Measurements from ENCODE around the gene PCDHGA6. TPM values are rescaled to one million over a fixed set of nuclear protein-coding genes. Genes with fewer than 3 reads are reported as not detected.
"Not testable (repeated sequence)": the region's sequence is repeated elsewhere in the genome, so short reads cannot be mapped to it uniquely, and the experiment has no call there.

The PCDHGA6 gene
- polyA plus RNA-seq, 1 of the 3 experiments (the other 2 are of a cell fraction) = 1.4 TPM

GRCh38 chr5:141412854-141413539 lies 39.3 kb downstream of the PCDHGA6 start, which contains the start of gene PCDHGA10:
PCDHGA10 (plus strand) TSS chr5:141412987; CDS start chr5:141413176, 189 bp downstream.
- ChIA-PET CTCF (interaction anchor here (0.9 to 2.5 kb wide), 5 partner anchors 105 to 328 kb away, joined by 3 to 11 read pairs (median 4); no protein-coding TSS in a partner anchor), POLR2A (no interaction called here)
- Histone ChIP-seq H3K4me1 (ENCODE audit: control insufficient read depth in 1 of 2, insufficient read depth in 2 of 2, low read depth in 1 of 2, low read length in 1 of 2) (no peaks in the 10 kb centered on the region), H3K9ac (no peak within 1 kb of the TSS), H3K27me3 (ENCODE audit: insufficient read depth) (no peaks in the 10 kb centered on the region), H3K36me3 (replicated peaks in 1 of 2; ENCODE audit: control insufficient read depth in 1 of 2, insufficient read depth in 2 of 2, low read length in 1 of 2) (no peaks in the 10 kb centered on the region), H3K27ac (ENCODE audit: low read depth in 2 of 2, low read length in 1 of 2) (no peak within 1 kb of the TSS), H3F3A (replicated peaks; ENCODE audit: insufficient read depth) (peaks cover 4% of the 10 kb centered on the region), H3K4me3 (ENCODE audit: low read depth in 2 of 2, low read length in 1 of 2) (peak within 1 kb of the TSS; percentile 22 to 28; a peak in 3 of 4 replicates), H4K20me1 (ENCODE audit: insufficient read depth) (no peaks in the 10 kb centered on the region), H3K9me3 (no peaks in the 10 kb centered on the region), H3K79me2 (ENCODE audit: insufficient read depth) (no peaks in the 10 kb centered on the region), H3K4me2 (no peak within 1 kb of the TSS), H3K9me2 (no peaks in the 10 kb centered on the region), H2AFZ (ENCODE audit: low read depth) (no peak within 1 kb of the TSS)
- DNase-seq = no peak
- TF ChIP-seq GABPA (IDR thresholded peaks at IDR 0.05; ENCODE audit: low read depth) (no peak), SMC3 (IDR thresholded peaks at IDR 0.05; ENCODE audit: low read depth, low read length) (peak; percentile 26; the same call in 1 of the 2 replicates), RFX5 (IDR thresholded peaks at IDR 0.05; ENCODE audit: low read length) (no peak), RAD21 (IDR thresholded peaks at IDR 0.05; ENCODE audit: low read length) (peak; percentile 47), EZH2phosphoT487 (IDR thresholded peaks at IDR 0.05; ENCODE audit: borderline replicate concordance, low read depth) (no peak), CTCF (IDR thresholded peaks at IDR 0.05) (peak; percentile 54)
- WGBS (ENCODE audit: low lambda C conversion rate) = 85% methylated on average over 31 of the region's 31 CpGs

- ChIA-PET POLR2A (no interaction called here), CTCF (interaction anchor here (0.9 to 2.5 kb wide), 5 partner anchors 11 to 329 kb away, joined by 3 to 11 read pairs (median 4); no protein-coding TSS in a partner anchor)
- H3K36me3 ChIP-seq (replicated peaks in 1 of 2; ENCODE audit: control insufficient read depth in 1 of 2, insufficient read depth in 2 of 2, low read length in 1 of 2) = no peaks in the 10 kb centered on the region
- DNase-seq = no peak
- WGBS (ENCODE audit: low lambda C conversion rate) = 92% methylated on average over 23 of the region's 25 CpGs
- no peaks in the 10 kb centered on the region for H3K79me2 ChIP-seq (ENCODE audit: insufficient read depth)
- no peak overlapping the region; a peak in 2 of 4 replicates for H3K4me3 ChIP-seq (ENCODE audit: low read depth in 2 of 2, low read length in 1 of 2)
- H3F3A ChIP-seq (replicated peaks; ENCODE audit: insufficient read depth) = peaks cover 4% of the 10 kb centered on the region
- H4K20me1 ChIP-seq (ENCODE audit: insufficient read depth) = no peaks in the 10 kb centered on the region
- H3K9me2 ChIP-seq = no peaks in the 10 kb centered on the region
- H3K9me3 ChIP-seq = no peaks in the 10 kb centered on the region
- no peak overlapping the region for H3K27ac ChIP-seq (ENCODE audit: low read depth in 2 of 2, low read length in 1 of 2)
- no peak overlapping the region for H3K9ac ChIP-seq
- no peaks in the 10 kb centered on the region; a peak in 1 of 4 replicates for H3K4me1 ChIP-seq (ENCODE audit: control insufficient read depth in 1 of 2, insufficient read depth in 2 of 2, low read depth in 1 of 2, low read length in 1 of 2)
- no peaks in the 10 kb centered on the region for H3K27me3 ChIP-seq (ENCODE audit: insufficient read depth)
- TF ChIP-seq TEAD4 (IDR thresholded peaks at IDR 0.05; ENCODE audit: borderline replicate concordance, insufficient read depth) = no peak
- H2AFZ ChIP-seq (ENCODE audit: low read depth) = no peak overlapping the region
- H3K4me2 ChIP-seq = no peak overlapping the region
Observed at GRCh38 chr5:141413540-141414069, 39.9 kb downstream of the PCDHGA6 start.

GRCh38 chr5:141414548-141415274 lies 41.0 kb downstream of the PCDHGA6 start:
- H3K4me2 ChIP-seq; H4K20me1 ChIP-seq (ENCODE audit: insufficient read depth); H3K79me2 ChIP-seq (ENCODE audit: insufficient read depth); H3K9ac ChIP-seq; H3K9me3 ChIP-seq; H3K9me2 ChIP-seq; POLR2A ChIA-PET; H3K36me3 ChIP-seq (replicated peaks in 1 of 2; ENCODE audit: control insufficient read depth in 1 of 2, insufficient read depth in 2 of 2, low read length in 1 of 2); DNase-seq; H2AFZ ChIP-seq (ENCODE audit: low read depth); H3F3A ChIP-seq (replicated peaks; ENCODE audit: insufficient read depth); H3K4me3 ChIP-seq (ENCODE audit: low read depth in 2 of 2, low read length in 1 of 2); H3K27me3 ChIP-seq (ENCODE audit: insufficient read depth); H3K27ac ChIP-seq (ENCODE audit: low read depth in 2 of 2, low read length in 1 of 2); H3K4me1 ChIP-seq (ENCODE audit: control insufficient read depth in 1 of 2, insufficient read depth in 2 of 2, low read depth in 1 of 2, low read length in 1 of 2): not testable (repeated sequence)
- CTCF ChIA-PET = interaction anchor here (0.7 to 2.5 kb wide), 3 partner anchors 9 to 149 kb away, joined by 3 to 9 read pairs (median 5); no protein-coding TSS in a partner anchor
- WGBS (ENCODE audit: low lambda C conversion rate) = 86% methylated on average over 25 of the region's 46 CpGs

- H3K4me1 ChIP-seq (ENCODE audit: control insufficient read depth in 1 of 2, insufficient read depth in 2 of 2, low read depth in 1 of 2, low read length in 1 of 2); H3K9me2 ChIP-seq; H2AFZ ChIP-seq (ENCODE audit: low read depth); H3K36me3 ChIP-seq (replicated peaks in 1 of 2; ENCODE audit: control insufficient read depth in 1 of 2, insufficient read depth in 2 of 2, low read length in 1 of 2); H3K9ac ChIP-seq; CTCF ChIA-PET; H3K4me3 ChIP-seq (ENCODE audit: low read depth in 2 of 2, low read length in 1 of 2); POLR2A ChIA-PET; DNase-seq; H3K9me3 ChIP-seq; H3K4me2 ChIP-seq; H3K27me3 ChIP-seq (ENCODE audit: insufficient read depth); H3K27ac ChIP-seq (ENCODE audit: low read depth in 2 of 2, low read length in 1 of 2); H3F3A ChIP-seq (replicated peaks; ENCODE audit: insufficient read depth); H4K20me1 ChIP-seq (ENCODE audit: insufficient read depth): not testable (repeated sequence)
- WGBS (ENCODE audit: low lambda C conversion rate) = 89% methylated on average over 22 of the region's 24 CpGs
- H3K79me2 ChIP-seq (ENCODE audit: insufficient read depth) = peaks cover 12% of the 10 kb centered on the region; the same call in 1 of the 2 replicates
Observed at GRCh38 chr5:141415275-141415618, 41.6 kb downstream of the PCDHGA6 start.
